ENCODE data around the gene ASB4.

The ASB4 gene

GRCh38 chr7:95485391-95486123, at the start of gene ASB4:
ASB4 (plus strand) TSS chr7:95485943; CDS start chr7:95485972, 29 bp downstream.
- no peak for TF ChIP-seq CTCF (IDR thresholded peaks at IDR 0.05; ENCODE audit: low read depth, low read length, missing control alignments)
- no peak within 1 kb of the TSS for H3K4me3 ChIP-seq (ENCODE audit: low read depth, low read length)
- no peak for DNase-seq (ENCODE audit: low read depth)

GRCh38 chr7:95436407-95436806, 49.3 kb upstream of the ASB4 start:
- no peak for DNase-seq (ENCODE audit: low read depth)
- H3K4me3 ChIP-seq (ENCODE audit: low read depth, low read length): no peak overlapping the region
- TF ChIP-seq CTCF (IDR thresholded peaks at IDR 0.05; ENCODE audit: low read depth, low read length, missing control alignments): no peak

- TF ChIP-seq CTCF (IDR thresholded peaks at IDR 0.05; ENCODE audit: low read depth, low read length, missing control alignments): no peak
- no peak overlapping the region for H3K4me3 ChIP-seq (ENCODE audit: low read depth, low read length)
- no peak for DNase-seq (ENCODE audit: low read depth)
Measured at GRCh38 chr7:95440394-95441038, 45.2 kb upstream of the ASB4 start.

GRCh38 chr7:95441042-95441823, 44.5 kb upstream of the ASB4 start:
- H3K4me3 ChIP-seq (ENCODE audit: low read depth, low read length): no peak overlapping the region
- TF ChIP-seq CTCF (IDR thresholded peaks at IDR 0.05; ENCODE audit: low read depth, low read length, missing control alignments): no peak
- DNase-seq (ENCODE audit: low read depth): no peak

GRCh38 chr7:95444796-95445195, 40.9 kb upstream of the ASB4 start:
- no peak for TF ChIP-seq CTCF (IDR thresholded peaks at IDR 0.05; ENCODE audit: low read depth, low read length, missing control alignments)
- no peak for DNase-seq (ENCODE audit: low read depth)
- no peak overlapping the region for H3K4me3 ChIP-seq (ENCODE audit: low read depth, low read length)

- no peak for TF ChIP-seq CTCF (IDR thresholded peaks at IDR 0.05; ENCODE audit: low read depth, low read length, missing control alignments)
- DNase-seq (ENCODE audit: low read depth): no peak
- no peak overlapping the region for H3K4me3 ChIP-seq (ENCODE audit: low read depth, low read length)
Measured at GRCh38 chr7:95446618-95447017, 39.1 kb upstream of the ASB4 start.

All from GM12864 (cell line).